ENCODE data around the gene PAN3.

The PAN3 gene

DNA sequence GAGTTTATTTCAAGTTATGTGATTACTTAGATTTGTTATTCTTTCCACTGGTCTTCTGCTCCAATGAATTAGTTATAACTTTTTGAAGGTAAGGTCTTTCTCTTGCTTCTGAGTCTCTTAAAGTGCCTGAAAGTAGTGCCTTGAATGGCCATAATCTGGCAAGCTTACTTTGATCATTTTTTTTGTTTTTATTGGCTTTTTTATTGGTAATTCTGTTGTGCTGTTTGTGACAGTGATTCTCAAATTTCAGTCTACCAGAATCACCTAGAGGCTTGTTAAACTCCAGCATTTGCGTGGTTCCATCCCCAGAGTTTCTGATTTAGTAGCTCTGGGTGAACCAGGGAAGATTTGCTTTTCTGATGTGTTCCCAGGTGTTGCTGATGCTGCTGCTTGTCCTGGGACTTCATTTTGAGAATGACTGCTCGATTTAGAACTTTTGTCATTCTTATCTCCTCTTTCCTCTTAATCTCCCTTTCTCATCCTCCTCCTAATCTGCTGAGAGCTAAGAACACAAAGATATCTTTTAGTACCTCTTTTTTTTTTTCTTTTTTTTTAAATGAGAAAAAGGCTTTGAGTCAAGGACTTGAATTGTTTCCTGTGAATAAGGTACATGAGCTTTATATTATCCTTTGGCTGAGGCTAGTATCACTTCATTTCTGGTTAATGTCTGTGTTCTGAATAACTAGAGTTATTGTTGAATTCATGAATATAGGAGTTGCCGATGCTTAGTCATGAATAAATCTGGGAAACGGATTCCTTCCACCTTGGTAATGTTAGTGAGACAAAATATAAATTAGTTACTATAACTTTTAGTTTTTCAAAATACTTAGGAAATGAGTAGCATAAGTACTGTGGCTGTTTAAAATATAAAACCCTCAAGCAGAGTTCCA, 91.4 kb downstream of the PAN3 start:
- no peak for DNase-seq

DNA sequence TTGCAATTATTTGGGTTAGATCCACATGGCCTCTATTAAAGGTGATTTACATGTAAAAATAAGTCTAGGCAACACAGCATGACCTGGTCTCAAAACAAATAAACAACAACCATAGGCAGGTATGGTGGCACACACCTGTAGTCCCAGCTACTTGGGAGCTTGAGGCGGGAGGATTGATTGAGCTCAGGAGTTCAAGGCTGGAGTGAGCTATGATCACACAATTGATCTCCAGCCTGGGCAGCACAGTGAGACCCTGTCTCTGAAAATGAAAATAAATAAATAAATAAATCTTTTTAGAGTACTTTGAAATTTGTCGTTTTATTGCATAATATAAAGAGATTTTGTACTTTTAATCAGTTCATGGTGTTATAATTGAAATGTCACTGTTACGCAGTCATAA, 93.3 kb downstream of the PAN3 start:
- DNase-seq = no peak

DNA sequence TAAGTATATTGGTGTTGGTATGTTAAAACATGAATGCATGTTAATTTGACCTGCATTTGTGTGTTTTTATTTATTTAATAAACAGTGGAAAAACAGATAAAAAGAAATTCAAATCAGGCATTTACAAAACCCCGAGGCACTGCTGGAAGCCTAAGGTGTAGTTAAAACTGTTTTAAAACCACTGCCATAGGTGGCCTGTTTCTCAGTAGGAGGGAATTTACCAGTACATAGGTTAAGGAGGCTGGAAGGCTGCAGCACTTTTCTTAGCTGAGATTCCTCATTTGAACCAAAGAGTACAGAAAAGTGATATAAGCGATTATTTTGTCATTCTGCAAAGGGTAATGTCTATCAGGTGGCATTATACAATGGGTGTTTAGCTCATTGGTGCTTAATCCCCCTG, 99.6 kb downstream of the PAN3 start:
- DNase-seq = no peak

DNA sequence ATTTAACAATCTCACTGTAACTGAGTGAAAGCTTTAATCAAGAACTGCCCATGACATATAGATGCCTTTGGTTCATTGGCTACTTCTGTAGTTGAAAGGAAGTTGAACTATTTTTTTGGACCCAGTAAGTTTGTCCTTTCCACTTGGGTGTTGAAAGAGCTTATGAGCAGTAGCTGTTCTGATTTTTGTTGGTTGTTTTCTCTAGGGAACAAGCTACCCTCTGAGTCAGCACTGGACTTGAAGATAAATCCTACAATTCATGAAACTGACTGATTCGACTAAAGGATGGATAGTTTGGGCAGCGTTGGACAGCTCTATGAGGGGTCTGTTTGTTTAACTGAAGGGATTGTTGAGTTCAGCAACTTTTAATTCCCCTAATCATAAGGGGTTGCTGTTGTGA, 101.0 kb downstream of the PAN3 start:
- no peak for DNase-seq

DNA sequence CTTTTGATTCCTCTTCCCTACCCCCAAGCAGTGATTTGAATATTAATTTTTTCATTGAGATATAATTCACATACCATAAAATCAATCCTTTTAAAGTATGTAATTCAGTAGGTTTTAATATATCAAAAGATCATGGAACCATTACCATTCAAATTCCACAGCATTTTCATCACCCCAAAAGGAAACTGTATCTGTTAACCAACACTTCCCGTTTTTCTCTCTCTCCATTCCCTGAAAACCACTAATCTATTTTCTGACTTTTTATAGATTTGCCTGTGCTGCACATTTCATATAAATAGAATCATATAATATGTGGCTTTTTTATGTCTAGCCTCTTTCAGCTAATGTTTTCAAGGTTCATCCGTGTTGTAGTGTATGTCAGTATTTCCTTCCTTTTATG, 107.1 kb downstream of the PAN3 start:
- DNase-seq = no peak

DNA sequence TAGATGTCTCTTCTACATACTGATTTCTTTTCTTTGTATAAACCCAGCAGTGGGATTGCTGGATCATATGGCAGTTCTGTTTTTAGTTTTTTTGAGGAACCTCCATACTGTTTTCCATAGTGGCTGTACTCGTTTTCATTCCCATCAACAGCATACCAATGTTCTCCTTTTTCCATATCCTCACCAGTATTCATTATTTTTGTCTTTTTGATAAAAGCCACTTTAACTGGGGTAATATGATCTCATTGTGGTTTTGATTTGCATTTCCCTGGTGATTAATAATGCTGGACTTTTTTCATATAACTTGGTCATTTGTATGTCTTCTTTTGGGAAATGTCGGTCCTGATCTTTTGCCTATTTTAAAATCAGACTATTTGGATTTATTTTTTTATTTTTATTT, 108.5 kb downstream of the PAN3 start:
- DNase-seq = no peak

DNA sequence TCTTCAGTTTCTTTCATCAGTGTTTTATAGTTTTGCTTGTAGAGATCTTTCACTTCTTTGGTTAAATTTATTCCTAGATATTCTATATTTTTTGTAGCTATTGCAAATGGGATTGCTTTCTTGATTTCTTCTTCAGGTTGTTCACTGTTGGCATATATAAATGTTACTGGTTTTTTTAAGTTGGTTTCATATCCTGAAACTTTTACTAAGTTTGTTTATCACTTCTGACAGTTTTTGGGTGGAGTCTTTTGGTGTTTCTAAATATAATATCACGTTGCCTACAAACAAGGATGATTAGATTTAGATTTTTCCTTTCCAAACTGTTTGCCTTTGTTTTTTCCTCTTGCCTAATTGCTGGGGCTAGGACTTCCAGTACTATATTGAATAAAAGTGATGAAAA, 109.7 kb downstream of the PAN3 start:
- DNase-seq = no peak

DNA sequence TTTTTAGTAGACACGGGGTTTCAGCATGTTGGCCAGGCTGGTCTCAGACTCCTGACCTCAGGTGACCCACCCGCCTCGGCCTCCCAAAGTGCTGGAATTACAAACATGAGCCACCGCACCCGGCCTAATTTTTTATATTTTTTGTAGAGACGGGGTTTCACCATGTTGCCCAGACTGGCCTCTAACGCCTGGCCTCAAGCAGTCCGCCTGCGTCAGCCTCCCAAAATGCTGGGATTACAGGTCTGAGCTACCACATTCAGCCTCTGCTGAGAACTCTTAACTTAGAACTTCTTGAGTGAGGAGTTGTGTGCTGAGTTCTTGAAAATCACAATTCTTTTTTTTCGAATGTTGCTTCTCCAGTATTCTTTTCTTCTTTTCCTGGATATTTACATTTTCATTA, 112.2 kb downstream of the PAN3 start:
- DNase-seq = no peak

DNA sequence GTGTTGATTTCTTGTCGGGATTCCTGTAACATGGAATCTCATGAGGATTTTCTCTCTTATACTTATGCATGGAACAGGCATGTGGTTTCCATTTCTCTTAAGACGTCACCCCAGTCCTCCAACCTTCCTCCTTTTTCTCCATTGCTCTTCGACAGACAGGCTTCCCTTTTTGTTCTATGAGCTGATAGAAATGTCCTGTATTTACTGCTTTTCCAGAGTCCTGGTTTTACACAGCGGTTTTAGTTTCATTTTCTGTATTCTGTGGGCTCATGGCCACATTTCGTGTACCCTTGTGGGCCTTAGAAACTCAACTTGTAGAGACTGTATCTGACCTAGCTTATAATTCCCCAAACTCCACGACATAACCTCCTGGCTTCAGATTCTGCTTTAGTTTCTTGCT, 113.1 kb downstream of the PAN3 start:
- no peak for DNase-seq

DNA sequence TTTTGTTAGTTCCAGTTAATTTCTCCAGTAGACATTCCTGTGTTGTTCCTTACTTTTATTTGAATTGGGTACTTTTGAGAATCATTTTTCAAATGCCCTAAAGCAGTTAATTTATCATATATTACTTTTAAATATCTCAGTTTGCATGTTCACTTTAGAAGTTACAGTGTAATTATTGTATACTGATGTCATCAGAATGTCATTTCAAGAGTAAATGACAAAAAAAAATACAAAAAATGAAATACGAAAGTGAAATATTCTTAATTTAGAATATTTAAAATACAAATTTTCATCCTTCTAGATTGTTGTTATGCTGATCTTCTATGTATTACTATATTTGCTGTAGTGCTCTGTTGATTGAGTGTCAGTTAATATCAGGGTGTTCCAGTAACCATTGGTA, 114.2 kb downstream of the PAN3 start:
- DNase-seq = no peak

DNA sequence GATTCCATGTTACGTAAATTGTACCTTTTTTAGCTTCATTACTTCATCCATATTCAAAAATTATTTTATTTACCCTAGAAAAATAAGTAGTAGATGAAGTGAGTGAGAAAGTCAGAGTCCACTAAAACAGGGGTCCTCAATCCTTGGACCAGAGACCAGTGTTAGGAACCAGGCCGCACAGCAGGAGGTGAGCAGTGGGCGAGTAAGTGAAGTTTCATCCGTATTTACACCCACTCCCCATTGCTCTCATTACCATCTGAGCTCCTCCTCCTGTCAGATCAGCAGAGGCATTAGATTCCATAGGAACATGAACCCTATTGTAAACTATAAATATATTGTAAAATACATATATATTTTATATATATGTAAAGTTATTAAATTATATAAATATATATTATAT, 119.0 kb downstream of the PAN3 start:
- DNase-seq = no peak

DNA sequence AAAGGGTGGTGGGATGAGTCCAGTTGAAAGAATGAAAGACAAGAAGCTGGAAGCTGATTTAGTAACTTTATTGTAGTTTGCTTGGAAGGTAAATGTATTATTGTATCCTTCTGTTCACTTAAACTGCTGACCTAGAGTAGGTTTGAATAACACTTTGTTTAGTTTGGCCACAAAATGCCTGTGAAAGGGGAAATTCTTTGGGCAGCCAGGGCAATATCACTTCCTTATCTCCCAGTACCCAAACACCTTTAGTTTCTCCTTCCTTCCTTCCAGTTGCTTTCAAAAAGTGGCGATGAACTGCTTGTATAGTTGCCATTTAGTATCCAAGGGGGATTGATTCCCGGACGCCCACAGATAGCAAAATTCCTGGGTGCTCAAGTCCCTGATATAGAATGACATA, 120.1 kb downstream of the PAN3 start:
- DNase-seq = no peak

DNA sequence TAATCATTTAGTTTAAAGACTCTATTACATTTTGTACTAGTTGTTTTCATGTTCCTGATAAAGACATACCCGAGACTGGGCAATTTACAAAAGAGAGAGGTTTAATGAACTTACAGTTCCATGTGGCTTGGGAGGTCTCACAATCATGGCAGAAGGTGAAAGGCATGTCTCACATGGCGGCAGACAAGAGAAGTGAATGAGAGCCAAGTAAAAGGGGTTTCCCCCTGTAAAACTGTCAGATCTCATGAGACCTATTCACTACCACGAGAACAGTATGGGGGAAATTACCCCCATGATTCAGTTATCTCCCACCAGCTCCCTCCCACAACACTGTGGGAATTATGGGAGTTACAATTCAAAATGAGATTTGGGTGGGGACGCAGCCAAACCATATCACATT, 129.2 kb downstream of the PAN3 start:
- DNase-seq = no peak

DNA sequence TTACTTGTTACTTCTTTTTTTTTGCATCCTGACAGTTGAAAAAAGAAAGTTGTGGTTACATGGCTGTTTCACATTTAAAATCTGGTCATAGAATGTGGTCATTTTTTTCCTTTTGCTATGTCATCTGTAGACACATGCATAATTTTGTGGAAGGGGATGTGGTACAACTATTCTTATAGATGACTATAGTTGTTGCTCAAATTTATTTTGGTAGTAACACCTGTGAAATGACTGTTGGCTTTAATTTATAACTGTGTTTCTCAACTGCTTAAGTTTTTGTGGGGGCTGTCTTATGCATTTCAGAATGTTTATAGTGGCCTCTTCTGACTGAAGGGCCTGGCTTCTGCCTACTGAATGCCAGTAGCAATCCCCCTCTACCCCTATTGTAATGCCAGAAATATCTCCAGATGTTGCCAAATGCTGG, 130.5 kb downstream of the PAN3 start:
- no peak for DNase-seq

DNA sequence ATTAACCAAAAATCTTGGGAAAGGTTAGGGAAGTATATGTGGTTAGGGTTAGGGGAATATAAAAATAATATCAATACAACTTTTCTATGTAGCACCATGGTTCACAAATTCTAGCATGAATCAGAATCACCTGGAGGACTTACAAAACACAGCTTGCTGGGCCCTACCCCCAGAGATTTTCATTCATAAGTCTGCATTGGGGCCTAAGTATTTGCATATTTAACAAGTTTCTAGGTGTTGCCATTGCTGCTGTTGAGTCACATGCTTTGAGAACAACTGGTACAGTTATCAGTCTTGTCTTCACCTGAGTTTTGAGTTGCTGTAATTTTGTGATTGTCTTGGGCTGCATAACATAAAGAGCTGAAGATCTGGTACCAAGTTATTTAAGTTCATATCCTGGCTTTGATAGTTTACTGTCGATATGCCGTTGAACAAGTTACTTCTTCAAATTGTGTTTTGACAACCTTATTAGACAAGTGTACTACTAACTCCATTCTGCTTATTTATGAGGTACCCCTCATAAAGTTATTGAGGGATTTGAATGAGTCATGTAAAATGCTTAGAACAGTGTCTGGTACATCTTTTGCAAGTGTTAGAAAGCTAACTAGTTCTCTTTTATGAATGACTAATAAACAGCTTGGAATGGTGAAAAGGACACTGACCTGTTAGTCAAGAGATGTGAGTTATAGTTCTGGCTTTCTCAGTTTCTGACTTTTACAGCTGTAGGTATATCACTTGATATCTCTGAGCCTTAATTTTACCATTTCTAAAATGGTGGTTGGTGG, 132.9 kb downstream of the PAN3 start:
- DNase-seq = no peak

DNA sequence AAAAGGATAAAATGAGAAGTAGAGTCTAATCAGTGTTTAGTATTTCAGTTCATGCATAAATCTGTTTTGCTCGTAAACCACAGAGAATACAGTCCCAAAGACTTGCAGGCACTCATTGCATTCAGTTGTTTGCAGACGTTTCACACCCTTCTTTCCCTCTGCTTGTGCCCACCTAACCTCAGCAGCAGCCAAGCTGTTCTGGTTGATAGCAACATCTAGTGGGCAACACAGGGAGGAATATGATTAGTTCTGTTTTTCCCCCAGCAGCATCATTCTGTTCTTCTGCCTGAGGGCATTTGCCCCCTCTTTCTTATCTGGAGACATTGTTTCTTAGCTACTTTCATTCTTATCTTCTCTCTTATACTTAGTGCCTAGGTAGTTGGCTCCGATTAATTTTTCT, 135.6 kb downstream of the PAN3 start:
- DNase-seq = no peak

DNA sequence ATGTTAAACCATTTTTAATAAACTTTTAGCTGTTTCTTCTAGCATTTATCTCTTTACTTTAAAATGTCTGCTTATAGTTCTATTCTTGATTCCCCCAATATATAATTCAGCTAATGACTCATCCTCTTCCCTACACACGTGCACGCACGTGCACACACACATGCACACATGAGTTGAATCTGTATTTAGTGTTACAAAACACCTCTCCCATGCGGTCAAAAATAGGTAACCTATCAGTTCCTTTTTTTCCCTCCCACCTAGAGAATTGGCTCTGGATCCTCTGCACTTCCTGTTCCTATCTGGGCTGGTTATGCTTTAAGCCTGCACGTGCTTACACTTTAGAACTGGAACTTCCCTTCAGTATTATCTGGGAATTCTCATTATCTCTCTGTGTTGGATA, 144.1 kb downstream of the PAN3 start:
- no peak for DNase-seq

DNA sequence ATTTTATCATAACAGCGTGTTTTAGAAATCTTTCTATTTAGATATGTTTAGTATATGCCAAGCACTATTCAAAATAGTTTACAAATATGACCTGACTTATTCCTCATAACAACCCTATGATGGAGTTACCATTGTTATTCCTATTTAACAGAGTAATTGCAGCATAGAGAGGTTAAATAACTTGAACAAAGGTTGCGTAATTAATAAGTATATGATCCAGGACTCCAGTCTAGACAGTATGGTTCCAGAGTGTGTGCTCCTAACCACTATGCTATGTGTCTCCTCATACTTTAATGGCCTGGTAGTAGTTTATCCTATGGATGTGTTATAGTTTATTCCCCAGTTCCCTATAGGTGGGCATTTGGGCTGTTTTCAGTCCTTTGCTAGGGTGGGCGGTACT, 145.3 kb downstream of the PAN3 start:
- DNase-seq = no peak

DNA sequence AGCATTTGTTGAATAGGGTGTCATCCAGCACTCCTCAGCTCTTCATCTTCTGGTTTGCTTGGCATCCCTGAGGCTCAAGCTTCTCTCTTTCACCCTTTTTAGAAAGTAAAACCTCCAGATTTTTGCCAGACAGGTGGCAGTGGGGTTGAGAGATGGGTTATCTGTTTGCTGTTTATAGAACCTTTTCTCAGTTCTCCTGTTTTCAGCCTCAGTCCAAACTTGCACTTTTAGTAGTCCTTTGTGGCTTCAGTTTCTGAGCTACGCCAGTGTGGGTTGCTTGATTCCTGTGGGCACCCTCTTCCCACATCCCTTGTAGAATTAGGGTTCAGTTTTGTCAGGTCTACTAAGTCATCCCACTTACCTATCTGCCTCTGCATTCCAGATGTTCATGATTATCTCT, 147.9 kb downstream of the PAN3 start:
- DNase-seq = no peak

DNA sequence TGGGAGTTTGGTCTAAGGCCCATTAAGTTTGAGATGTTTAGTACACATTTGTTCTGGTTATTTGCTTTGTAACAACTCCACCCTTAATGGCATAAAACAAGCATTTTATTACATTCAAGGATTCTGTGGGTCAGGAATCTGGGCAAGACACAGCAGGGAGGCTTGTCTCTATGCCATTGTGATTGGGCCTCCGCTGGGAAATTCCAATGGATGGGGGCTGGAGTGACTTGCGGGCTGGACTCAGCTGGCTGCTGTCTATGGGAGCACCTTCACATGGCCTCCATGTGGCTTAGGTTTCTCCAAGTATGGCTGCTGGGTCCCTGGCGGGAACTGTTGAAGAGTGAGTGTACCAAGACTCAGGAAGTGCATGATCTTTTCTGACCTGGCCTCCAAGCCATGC, 159.0 kb downstream of the PAN3 start:
- DNase-seq = no peak

DNA sequence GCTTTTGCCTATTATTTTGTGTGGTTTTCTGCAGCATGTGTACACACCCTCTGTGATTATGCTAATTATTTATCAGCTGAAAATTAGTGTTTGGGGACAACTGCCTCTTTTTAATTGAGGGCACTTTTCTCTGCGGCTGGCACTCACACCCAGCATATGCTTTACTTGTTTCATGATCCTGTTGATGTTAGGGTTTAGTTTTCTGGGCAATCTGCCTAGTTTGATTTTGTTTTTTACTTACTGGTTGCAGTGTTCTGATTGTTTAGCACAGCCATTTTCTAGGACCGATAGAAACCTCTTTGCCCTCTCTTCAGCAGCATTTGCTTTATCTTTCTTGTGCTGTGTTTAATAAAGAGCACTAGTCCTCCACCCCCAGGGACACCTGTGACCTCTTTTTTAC, 161.6 kb downstream of the PAN3 start:
- no peak for DNase-seq

DNA sequence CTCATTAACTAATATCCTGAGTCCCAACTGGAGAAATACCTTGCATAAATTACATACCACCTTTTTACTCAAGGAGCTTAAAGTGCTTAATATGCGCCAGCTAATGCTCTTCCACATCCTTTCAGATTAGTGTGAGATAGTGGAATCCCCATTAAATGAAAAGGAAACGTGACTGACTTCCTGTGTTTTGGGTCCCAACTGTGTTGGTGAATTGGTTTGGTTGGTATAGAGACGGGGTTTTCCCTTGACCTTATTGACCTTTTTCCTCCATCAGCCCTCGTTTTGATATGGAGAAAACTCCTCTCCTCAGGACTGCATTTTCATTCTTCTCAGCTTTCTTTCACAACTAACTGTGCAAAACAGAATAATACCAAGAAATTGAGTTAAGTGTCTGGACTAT, 163.5 kb downstream of the PAN3 start:
- no peak for DNase-seq

DNA sequence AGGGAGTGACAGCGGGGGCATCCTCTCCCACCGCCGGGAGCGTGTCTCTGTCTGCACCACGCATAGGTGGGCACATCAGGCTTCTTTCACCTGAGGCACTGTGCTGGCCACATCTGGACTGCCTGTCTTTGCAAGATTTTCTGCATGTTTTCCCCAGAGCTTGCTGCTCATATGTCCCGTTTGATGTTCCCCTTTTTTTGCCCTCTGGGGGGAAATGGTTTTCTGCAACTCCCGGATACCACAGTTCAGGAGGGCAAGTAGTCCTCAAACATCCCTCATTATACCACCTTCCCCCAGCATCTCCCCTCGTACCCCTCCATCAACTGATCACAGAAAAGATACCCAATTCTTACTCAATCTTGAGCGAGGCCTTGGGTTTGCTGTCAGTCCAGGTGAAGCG, 168.0 kb downstream of the PAN3 start:
- DNase-seq = no peak

DNA sequence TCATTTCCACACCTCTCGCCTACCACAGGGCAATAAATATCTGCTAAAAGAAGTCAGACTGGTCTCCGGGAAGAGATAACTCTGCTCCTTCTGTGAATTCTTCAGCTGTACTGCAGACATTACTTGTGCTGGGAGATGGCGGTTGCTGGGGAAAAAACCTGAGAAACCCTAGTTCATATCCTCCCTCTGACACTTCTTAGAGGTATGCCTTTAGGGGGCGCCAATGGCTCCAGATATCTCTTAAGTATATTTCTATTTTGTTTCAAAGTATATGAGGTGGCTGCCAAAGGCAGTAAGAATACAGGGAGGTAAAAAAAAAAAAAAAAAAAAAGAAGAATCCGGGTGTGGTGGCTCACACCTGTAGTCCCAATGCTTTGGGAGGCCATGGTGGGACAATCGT, 175.2 kb downstream of the PAN3 start:
- no peak for DNase-seq

DNA sequence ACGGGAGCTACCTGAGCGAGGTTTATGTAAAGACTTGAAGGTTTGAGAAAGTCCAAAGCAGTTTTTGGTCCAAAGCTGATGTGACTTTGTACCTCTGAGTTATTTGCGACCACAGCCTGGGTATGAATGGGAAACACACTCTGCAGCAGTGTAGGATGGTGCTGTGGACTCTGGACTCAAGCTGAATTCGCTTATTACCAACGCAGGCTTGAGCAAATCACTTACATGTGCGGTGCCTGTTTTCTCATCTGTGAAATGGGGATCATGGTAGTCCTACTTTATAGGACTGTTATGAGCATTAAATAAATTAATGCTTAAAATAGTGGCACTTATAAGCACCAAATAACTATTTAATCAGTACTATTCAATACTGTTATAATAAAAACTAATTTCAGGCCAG, 176.5 kb downstream of the PAN3 start:
- no peak for DNase-seq

All from cerebellar nuclear complex (tissue), 1 donor.